Measurements from ENCODE around the gene GBX2. TPM values are rescaled to one million over a fixed set of nuclear protein-coding genes. Genes with fewer than 3 reads are reported as not detected.

Gene GBX2
- total RNA-seq, 1 experiment from 2014 or later = 0.31 TPM

- Histone ChIP-seq H2BK12ac (ENCODE audit: insufficient read length, low read depth, low read length) (no peak overlapping the region), H3K4ac (ENCODE audit: low read depth, low read length) (no peak overlapping the region), H2BK15ac (ENCODE audit: low read depth, low read length) (no peak overlapping the region), H3K18ac (ENCODE audit: insufficient read length, low read depth, low read length) (no peak overlapping the region), H3K27ac (ENCODE audit: insufficient read length, low read depth, low read length) (no peak overlapping the region), H3K23me2 (ENCODE audit: insufficient read length, low read depth, low read length, poor library complexity, severe bottlenecking) (no peaks in the 10 kb centered on the region), H2BK120ac (ENCODE audit: low read depth, low read length, poor library complexity, severe bottlenecking) (no peak overlapping the region), H3T11ph (ENCODE audit: low read length) (no peak overlapping the region), H2AFZ (ENCODE audit: low read length) (no peak overlapping the region), H2BK5ac (ENCODE audit: insufficient read length, low read length) (no peak overlapping the region), H3K4me2 (ENCODE audit: insufficient read depth, insufficient read length, low read length) (no peak overlapping the region), H4K8ac (replicated peaks; ENCODE audit: insufficient read length, low read depth, low read length) (no peak overlapping the region), H3K27me3 (ENCODE audit: insufficient read depth, low read length) (no peaks in the 10 kb centered on the region), H3K4me1 (ENCODE audit: insufficient read depth, low read length) (peaks cover 6% of the 10 kb centered on the region; the same call in 1 of the 2 replicates), H3K79me2 (ENCODE audit: insufficient read depth, low read length) (no peaks in the 10 kb centered on the region), H3K56ac (ENCODE audit: insufficient read length, low read depth, low read length) (no peak overlapping the region), H2BK20ac (ENCODE audit: low read depth, low read length, poor library complexity, severe bottlenecking) (no peak overlapping the region), H4K20me1 (ENCODE audit: control insufficient read depth, insufficient read depth, insufficient read length) (no peaks in the 10 kb centered on the region), H4K5ac (ENCODE audit: insufficient read length, low read depth, low read length) (no peak overlapping the region), H3K9me3 (ENCODE audit: control insufficient read depth, low read depth, low read length) (no peaks in the 10 kb centered on the region), H3K9ac (ENCODE audit: extremely low read depth, insufficient read length, low read length) (no peak overlapping the region), H3K23ac (ENCODE audit: insufficient read length, low read depth, low read length) (no peak overlapping the region), H2AK5ac (ENCODE audit: insufficient read length, low read length) (no peak overlapping the region), H3K79me1 (ENCODE audit: insufficient read depth, low read depth, low read length, poor library complexity, severe bottlenecking) (no peaks in the 10 kb centered on the region), H4K91ac (ENCODE audit: insufficient read length, low read depth, low read length) (no peak overlapping the region), H3K14ac (ENCODE audit: insufficient read depth, low read length) (no peak overlapping the region; the same call in 1 of the 2 replicates)
- no peak for DNase-seq
- Mint-ChIP-seq H3K27ac (no peak overlapping the region), H3K4me1 (peaks cover 12 to 21% of the 10 kb centered on the region in 2 experiments), H3K27me3 (ENCODE audit: low read depth) (peaks cover 1% of the 10 kb centered on the region), H3K36me3 (ENCODE audit: insufficient read depth in 1 of 3, low read depth in 3 of 3) (peaks cover 0 to 3% (median 1%) of the 10 kb centered on the region in 3 experiments; a peak in 2 of 7 replicates), H3K9me3 (no peaks in the 10 kb centered on the region), H3K4me3 (no peak overlapping the region)
- no CpG with 5 or more reads among the region's 4 CpGs for WGBS (ENCODE audit: extremely low coverage, insufficient read length, low lambda C conversion rate)
- no peak for TF ChIP-seq CTCF (conservative IDR thresholded peaks at IDR 0.05)
Measured at GRCh38 chr2:236129935-236130334, 38.3 kb downstream of the GBX2 start.
